Activated naive CD8-positive, alpha-beta T cell treated with anti-CD3 and anti-CD28 coated beads, Interleukin-2, amount 10 ng/mL, durations not matched to agents 7 days and 5 days (primary cell): Measurements from ENCODE around the gene P2RX4. TPM values are rescaled to one million over a fixed set of nuclear protein-coding genes. Genes with fewer than 3 reads are reported as not detected.
A peak's percentile ranks its signal among the peaks of the same experiment; 100 is the strongest.

Experiments
- ATAC-seq: fragments of 150-1000 bp; cut with Tn5 transposase; one replicate; pipeline ENCODE4 v1.10.0; 2021; ENCODE audit warnings: low read depth, moderate library complexity
- POLR2A ChIA-PET: fragments of 350-600 bp; sonication (Branson Sonifier 250); formaldehyde crosslinking; loops from one replicate; lab custom pipeline; 2021; ENCODE audit warnings: antibody characterized with exemption; lab: Charles Lee
- DNase-seq: peaks from one replicate; pipeline ENCODE4 v3.0.0; 2021
- H3K27ac Mint-ChIP-seq: one replicate; pipeline ENCODE4 v1.8.0; 2022; ENCODE audit warnings: mild to moderate bottlenecking, mixed read lengths
- H3K27me3 Mint-ChIP-seq: one replicate; pipeline ENCODE4 v1.8.0; 2022; ENCODE audit warnings: mild to moderate bottlenecking, moderate library complexity, mixed read lengths
- H3K36me3 Mint-ChIP-seq: one replicate; pipeline ENCODE4 v1.8.0; 2021; ENCODE audit warnings: mild to moderate bottlenecking, mixed read lengths
- H3K4me1 Mint-ChIP-seq: one replicate; pipeline ENCODE4 v1.8.0; 2021; ENCODE audit warnings: mixed read lengths
- H3K4me3 Mint-ChIP-seq: one replicate; pipeline ENCODE4 v1.8.0; 2022; ENCODE audit warnings: mild to moderate bottlenecking, moderate library complexity, mixed read lengths
- H3K9me3 Mint-ChIP-seq: one replicate; pipeline ENCODE4 v1.8.0; 2021; ENCODE audit warnings: mixed read lengths
- total RNA-seq, 2 experiments: library from RNA; stranded (reverse); gene quantifications; one replicate each; pipeline ENCODE4 v1.2.3, GENCODE V29; 2021

Gene P2RX4
- total RNA-seq, 2 experiments from 2014 or later, result 50.7 to 52.9 TPM

DNA sequence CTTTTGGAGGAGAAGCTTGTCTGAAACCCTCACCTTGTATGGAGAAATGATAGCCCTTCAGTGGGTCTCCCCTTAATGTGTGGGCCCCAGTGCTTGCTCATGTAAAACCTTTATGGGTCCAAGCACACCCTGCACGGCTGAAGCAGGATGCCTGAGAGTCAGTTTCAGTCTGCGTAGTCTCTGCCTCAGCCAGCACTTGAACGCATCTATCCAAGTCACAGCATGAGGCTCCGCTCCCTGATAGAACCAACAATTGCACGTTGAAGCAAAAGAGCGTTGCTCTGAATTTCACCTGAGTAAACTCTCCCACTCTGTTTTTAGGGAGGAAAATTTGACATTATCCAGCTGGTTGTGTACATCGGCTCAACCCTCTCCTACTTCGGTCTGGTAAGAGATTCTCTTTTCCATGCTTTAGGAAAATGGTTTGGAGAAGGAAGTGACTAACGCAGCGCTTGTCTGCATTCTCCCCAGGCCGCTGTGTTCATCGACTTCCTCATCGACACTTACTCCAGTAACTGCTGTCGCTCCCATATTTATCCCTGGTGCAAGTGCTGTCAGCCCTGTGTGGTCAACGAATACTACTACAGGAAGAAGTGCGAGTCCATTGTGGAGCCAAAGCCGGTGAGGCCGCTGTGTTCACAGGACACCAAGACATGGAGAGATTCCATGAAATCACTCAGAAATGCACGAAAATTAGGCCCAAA, 33.0 kb upstream of the P2RX4 start:
- H3K9me3 Mint-ChIP-seq, result no peaks in the 10 kb centered on the region

DNA sequence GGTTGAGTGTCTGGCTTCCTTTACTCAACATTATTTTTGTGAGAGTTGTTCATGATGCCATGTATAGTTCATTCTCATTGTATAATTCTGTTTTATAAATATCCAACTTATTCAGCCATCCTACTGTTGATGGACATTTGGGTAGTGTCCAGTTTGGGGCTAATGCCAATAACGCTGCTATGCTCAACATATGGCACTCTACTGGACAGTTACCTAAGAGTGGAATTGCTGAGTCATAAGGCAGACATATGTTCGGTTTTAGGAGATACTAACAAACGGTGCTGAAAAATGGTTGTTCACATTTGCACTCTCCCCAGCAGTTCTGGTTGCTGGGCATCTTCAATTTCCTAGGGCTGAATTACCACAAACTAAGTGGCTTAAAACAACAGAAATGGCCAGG, 28.7 kb upstream of the P2RX4 start:
- POLR2A ChIA-PET, result no interaction called here
- DNase-seq (no peak), ATAC-seq (no peak)
- Mint-ChIP-seq H3K4me3 (no peak overlapping the region), H3K9me3 (no peaks in the 10 kb centered on the region), H3K4me1 (peaks cover 2% of the 10 kb centered on the region), H3K27ac (no peak overlapping the region), H3K27me3 (no peaks in the 10 kb centered on the region), H3K36me3 (peaks cover 3% of the 10 kb centered on the region)

More for the DNA sequence above, 33.0 kb upstream of the P2RX4 start:
- ATAC-seq (no peak), DNase-seq (no peak)
- Mint-ChIP-seq H3K4me3 (no peak overlapping the region), H3K4me1 (peaks cover 2% of the 10 kb centered on the region), H3K36me3 (peaks cover 5% of the 10 kb centered on the region), H3K27me3 (no peaks in the 10 kb centered on the region), H3K27ac (no peak overlapping the region)
- POLR2A ChIA-PET, result no interaction called here

DNA sequence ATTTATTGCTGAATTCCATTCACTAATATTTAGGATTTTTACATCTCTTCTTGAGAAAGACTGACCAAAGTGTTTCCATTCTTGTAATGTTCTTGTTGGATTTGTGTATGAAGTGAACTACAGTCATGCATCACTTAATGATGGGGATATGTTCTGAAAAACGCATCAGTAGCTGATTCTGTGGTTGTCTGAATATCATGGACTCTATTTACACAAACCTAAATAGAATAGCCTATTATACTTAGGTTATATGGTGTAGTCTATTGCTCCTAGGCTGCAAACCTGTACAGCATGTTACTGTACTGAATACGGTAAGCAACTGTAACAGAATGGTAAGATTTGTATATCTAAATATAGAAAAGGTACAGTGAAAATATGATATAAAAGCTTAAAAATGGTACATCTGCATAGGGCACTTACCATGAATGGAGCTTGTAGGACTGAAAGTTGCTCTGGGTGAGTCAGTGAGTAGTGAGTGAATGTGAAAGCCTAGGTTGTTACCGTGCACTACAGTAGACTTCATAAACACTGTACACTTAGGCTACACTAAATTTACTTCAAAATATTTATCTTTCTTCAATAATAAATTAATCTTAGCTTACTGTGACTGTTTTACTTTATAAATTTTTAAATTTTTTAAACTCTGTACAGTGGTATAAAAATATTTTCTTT, 27.6 kb upstream of the P2RX4 start:
- no peaks in the 10 kb centered on the region for H3K27me3 Mint-ChIP-seq
- no peak for DNase-seq
- POLR2A ChIA-PET, result no interaction called here
- H3K4me1 Mint-ChIP-seq, result peaks cover 2% of the 10 kb centered on the region
- no peaks in the 10 kb centered on the region for H3K9me3 Mint-ChIP-seq
- no peak overlapping the region for H3K27ac Mint-ChIP-seq
- H3K4me3 Mint-ChIP-seq, result no peak overlapping the region
- no peak for ATAC-seq
- peaks cover 3% of the 10 kb centered on the region for H3K36me3 Mint-ChIP-seq

DNA sequence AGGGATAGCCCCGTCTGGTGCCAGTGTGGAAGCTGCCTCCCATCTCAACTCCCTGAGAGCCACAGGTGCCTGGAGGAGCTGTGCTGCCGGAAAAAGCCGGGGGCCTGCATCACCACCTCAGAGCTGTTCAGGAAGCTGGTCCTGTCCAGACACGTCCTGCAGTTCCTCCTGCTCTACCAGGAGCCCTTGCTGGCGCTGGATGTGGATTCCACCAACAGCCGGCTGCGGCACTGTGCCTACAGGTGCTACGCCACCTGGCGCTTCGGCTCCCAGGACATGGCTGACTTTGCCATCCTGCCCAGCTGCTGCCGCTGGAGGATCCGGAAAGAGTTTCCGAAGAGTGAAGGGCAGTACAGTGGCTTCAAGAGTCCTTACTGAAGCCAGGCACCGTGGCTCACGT, 25.5 kb upstream of the P2RX4 start:
- no peak for ATAC-seq
- no peak overlapping the region for H3K4me3 Mint-ChIP-seq
- H3K4me1 Mint-ChIP-seq, result peaks cover 2% of the 10 kb centered on the region
- peaks cover 1% of the 10 kb centered on the region for H3K36me3 Mint-ChIP-seq
- DNase-seq, result no peak
- H3K27ac Mint-ChIP-seq, result no peak overlapping the region
- H3K27me3 Mint-ChIP-seq, result no peaks in the 10 kb centered on the region
- H3K9me3 Mint-ChIP-seq, result no peaks in the 10 kb centered on the region
- POLR2A ChIA-PET, result no interaction called here

DNA sequence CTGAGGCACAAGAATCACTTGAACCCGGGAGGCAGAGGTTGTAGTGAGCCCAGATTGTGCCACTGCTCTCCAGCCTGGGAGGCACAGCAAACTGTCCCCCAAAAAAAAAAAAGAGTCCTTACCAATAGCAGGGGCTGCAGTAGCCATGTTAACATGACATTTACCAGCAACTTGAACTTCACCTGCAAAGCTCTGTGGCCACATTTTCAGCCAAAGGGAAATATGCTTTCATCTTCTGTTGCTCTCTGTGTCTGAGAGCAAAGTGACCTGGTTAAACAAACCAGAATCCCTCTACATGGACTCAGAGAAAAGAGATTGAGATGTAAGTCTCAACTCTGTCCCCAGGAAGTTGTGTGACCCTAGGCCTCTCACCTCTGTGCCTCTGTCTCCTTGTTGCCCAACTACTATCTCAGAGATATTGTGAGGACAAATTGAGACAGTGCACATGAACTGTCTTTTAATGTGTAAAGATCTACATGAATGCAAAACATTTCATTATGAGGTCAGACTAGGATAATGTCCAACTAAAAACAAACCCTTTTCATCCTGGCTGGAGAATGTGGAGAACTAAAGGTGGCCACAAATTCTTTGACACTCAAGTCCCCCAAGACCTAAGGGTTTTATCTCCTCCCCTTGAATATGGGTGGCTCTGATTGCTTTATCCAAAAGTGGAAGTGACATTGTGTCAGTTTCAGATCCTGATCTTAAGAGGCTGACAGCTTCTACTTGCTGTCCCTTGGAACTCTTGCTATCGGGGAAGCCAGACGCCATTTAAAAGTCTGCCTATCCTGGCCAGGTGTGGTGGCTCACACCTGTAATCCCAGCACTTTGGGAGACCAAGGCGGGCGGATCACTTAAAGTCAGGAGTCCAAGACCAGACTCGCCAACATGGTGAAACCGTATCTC, 24.7 kb upstream of the P2RX4 start:
- Mint-ChIP-seq H3K4me1 (peaks cover 2% of the 10 kb centered on the region), H3K36me3 (peaks cover 1% of the 10 kb centered on the region), H3K27me3 (no peaks in the 10 kb centered on the region), H3K4me3 (no peak overlapping the region), H3K27ac (no peak overlapping the region), H3K9me3 (no peaks in the 10 kb centered on the region)
- DNase-seq (no peak), ATAC-seq (no peak)
- POLR2A ChIA-PET, result no interaction called here

DNA sequence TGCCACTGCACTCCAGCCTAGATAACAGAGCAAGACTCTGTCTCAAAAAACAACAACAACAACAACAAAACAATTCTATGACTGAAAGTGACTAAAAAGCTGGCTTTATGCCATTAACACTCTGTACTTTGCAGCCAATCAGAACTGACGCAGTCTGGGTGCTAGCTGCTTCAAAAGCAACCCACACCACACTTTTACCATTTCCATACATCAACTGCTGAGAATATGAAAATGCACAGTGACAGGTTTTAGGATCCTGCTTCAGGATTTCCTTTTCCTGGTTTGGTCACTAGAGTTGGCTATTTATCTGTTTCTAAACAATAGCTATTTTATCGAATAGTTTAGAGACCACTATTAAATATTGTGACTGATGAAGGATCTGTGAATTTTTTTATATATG, 23.1 kb upstream of the P2RX4 start:
- POLR2A ChIA-PET, result no interaction called here
- Mint-ChIP-seq H3K27me3 (no peaks in the 10 kb centered on the region), H3K9me3 (no peaks in the 10 kb centered on the region), H3K36me3 (no peaks in the 10 kb centered on the region), H3K4me1 (peaks cover 5% of the 10 kb centered on the region), H3K27ac (no peak overlapping the region), H3K4me3 (no peak overlapping the region)
- DNase-seq, result no peak
- no peak for ATAC-seq

DNA sequence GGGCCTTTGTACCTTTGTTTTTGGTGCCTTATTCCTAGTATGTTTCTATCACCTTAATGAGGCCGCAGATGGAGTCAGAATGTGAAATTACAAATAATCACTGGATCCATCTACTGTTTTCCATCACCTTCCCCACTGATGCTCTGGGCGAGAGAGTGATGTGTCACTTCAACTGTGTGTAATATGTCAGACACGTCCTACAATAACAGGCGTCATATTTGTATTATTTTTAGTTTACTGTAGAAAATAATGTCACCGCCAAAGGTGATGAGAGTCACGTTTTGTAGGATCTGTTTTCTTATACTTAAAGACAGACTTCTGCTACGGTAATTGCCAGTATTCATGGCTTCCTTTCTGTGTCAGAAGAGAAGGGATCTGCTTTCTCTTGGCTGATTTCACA, 22.4 kb upstream of the P2RX4 start:
- POLR2A ChIA-PET, result no interaction called here
- ATAC-seq, result no peak
- H3K4me3 Mint-ChIP-seq, result no peak overlapping the region
- peaks cover 7% of the 10 kb centered on the region for H3K4me1 Mint-ChIP-seq
- H3K36me3 Mint-ChIP-seq, result no peaks in the 10 kb centered on the region
- no peak overlapping the region for H3K27ac Mint-ChIP-seq
- DNase-seq, result no peak
- H3K9me3 Mint-ChIP-seq, result no peaks in the 10 kb centered on the region
- no peaks in the 10 kb centered on the region for H3K27me3 Mint-ChIP-seq

DNA sequence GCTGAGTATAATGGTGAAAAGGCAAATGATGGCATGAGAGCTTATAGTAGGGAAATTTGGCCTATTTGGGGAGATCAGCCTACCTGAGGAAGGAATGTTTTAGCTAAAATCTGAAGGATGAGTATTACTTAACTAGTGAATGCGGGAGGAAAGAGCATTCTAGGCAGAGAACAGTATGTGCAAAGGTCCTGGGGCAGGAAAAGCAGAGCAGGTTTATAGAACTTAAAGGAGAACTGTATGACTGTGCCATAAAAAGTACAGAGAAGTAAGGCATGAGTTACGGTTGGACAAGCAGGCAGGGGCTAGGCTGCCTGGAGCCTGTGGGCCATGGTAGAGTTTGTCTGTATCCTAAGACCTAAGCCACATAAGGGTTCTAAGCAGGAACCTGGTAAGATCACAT, 21.7 kb upstream of the P2RX4 start:
- DNase-seq, result no peak
- H3K27me3 Mint-ChIP-seq, result no peaks in the 10 kb centered on the region
- H3K36me3 Mint-ChIP-seq, result no peaks in the 10 kb centered on the region
- no peaks in the 10 kb centered on the region for H3K9me3 Mint-ChIP-seq
- H3K4me3 Mint-ChIP-seq, result no peak overlapping the region
- no peak for ATAC-seq
- POLR2A ChIA-PET, result no interaction called here
- no peak overlapping the region for H3K27ac Mint-ChIP-seq
- H3K4me1 Mint-ChIP-seq, result peaks cover 10% of the 10 kb centered on the region

DNA sequence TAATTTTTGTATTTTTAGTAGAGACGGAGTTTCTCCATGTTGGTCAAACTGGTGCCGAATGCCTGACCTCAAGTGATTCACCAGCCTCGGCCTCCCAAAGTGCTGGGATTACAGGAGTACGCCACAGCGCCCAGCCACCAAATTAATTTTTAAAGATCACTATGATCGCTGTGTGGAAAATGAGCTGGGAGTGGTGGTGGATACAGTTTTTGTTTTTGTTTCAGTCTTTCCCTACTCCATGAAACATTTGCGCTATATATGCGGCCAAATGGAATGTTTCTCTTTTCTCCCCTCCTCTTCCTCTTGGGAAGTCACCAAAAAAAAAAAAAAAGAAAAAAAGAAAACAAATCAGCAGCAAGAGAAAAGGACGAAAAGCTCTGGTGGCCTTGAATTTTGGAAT, 20.8 kb upstream of the P2RX4 start:
- ATAC-seq, result no peak
- Mint-ChIP-seq H3K9me3 (no peaks in the 10 kb centered on the region), H3K36me3 (no peaks in the 10 kb centered on the region)

DNA sequence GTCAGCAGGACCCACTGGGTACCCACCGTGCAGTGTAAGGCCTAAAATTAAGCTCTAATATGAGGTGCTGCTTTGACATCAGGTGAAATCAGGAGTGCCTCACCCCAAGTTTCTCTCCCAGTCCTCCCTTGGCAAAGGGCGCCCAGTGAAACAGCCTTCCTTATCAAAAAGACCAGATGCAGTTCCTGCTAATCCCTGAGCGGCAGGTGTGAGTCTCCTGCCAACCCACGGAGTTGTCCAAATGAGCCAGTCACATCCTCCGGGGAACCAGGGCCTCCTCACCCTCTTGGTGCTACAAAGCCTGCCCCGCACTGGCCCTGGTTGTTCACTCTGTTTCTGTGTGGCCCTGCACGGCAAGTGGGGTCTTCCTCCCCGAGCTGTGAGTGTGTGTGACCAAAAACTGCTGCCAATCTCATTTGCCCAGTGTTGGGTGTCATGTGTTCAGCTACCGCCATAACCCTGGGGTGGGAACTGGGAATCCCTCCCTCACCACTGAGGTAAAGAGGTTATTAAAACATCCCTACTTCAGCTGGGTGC, 20.2 kb upstream of the P2RX4 start:
- ATAC-seq (no peak), DNase-seq (no peak)
- H3K9me3 Mint-ChIP-seq, result no peaks in the 10 kb centered on the region
- POLR2A ChIA-PET, result no interaction called here
- H3K36me3 Mint-ChIP-seq, result no peaks in the 10 kb centered on the region
- no peak overlapping the region for H3K4me3 Mint-ChIP-seq
- no peaks in the 10 kb centered on the region for H3K27me3 Mint-ChIP-seq
- H3K4me1 Mint-ChIP-seq, result peaks cover 10% of the 10 kb centered on the region
- no peak overlapping the region for H3K27ac Mint-ChIP-seq

More for the DNA sequence above, 20.8 kb upstream of the P2RX4 start:
- Mint-ChIP-seq H3K27me3 (no peaks in the 10 kb centered on the region), H3K4me1 (peaks cover 10% of the 10 kb centered on the region), H3K27ac (no peak overlapping the region), H3K4me3 (no peak overlapping the region)
- no peak for DNase-seq
- POLR2A ChIA-PET, result no interaction called here

DNA sequence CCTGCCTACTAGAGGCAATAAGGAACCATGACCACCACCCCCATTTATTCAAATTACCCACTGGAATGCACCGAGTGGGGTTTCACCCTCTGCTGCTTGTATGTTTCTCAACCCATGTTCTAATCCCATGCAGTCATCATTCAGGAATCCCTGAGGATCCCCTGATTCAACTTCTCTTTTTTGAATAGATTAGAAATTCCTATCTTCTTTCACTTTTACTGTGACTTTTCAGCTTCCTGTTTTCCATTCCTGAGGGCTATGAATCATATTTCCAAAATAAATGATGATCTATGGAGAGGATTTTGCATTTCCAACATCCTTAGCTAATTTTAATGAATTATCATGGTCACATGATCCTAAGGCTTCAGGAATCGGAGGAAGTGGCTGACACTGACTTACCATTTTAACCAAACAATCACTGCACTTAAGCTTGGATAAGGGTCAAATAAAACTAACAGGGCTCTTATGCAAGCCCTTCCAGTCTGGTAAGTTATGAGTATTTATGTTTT, 19.4 kb upstream of the P2RX4 start:
- H3K4me1 Mint-ChIP-seq, result peaks cover 8% of the 10 kb centered on the region
- H3K36me3 Mint-ChIP-seq, result no peaks in the 10 kb centered on the region
- POLR2A ChIA-PET, result no interaction called here
- no peak overlapping the region for H3K27ac Mint-ChIP-seq
- ATAC-seq, result no peak
- no peak overlapping the region for H3K4me3 Mint-ChIP-seq
- no peaks in the 10 kb centered on the region for H3K27me3 Mint-ChIP-seq
- DNase-seq, result no peak
- H3K9me3 Mint-ChIP-seq, result no peaks in the 10 kb centered on the region

DNA sequence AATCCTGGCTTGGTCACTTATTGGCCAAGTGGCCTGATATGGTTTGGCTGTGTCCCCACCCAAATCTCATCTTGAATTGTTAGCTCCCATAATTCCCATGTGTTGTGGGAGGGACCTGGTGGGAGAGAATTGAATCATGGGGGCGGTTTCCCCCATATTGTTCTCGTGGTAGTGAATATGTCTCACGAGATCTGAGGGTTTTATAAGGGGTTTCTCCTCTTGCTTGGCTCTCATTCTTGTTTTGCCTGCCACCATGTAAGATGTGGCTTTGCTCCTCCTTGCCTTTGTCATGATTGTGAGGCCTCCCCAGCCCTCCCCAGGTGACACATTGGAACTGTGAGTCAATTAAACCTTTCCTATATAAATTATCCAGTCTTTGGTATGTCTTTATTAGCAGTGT, 18.8 kb upstream of the P2RX4 start:
- peaks cover 8% of the 10 kb centered on the region for H3K4me1 Mint-ChIP-seq

DNA sequence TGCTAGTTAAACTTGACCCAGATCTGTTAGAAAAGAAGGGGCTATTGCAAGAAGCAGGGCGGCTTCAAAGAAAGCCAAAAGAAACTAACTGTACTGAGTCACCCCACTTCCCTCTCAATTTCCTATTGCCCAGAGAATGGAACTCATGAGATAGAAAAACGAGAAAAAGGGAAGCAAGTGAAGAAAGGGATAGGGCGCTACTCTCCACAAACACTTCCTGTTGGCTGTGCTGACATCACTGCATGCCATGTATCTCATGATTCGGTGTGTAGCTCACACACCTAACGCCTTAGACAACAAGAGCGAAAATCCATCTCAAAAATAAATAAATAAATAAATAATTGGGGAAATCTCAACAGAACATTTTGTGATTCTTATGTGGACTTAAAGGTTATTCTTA, 13.0 kb upstream of the P2RX4 start:
- ATAC-seq, result peak; percentile 68
- POLR2A ChIA-PET, result no interaction called here
- peaks cover 8% of the 10 kb centered on the region for H3K4me1 Mint-ChIP-seq
- DNase-seq, result no peak
- no peaks in the 10 kb centered on the region for H3K36me3 Mint-ChIP-seq
- H3K9me3 Mint-ChIP-seq, result no peaks in the 10 kb centered on the region
- no peak overlapping the region for H3K27ac Mint-ChIP-seq
- H3K4me3 Mint-ChIP-seq, result peak overlapping the region; percentile 39
- H3K27me3 Mint-ChIP-seq, result peaks cover 1% of the 10 kb centered on the region

More for the DNA sequence above, 18.8 kb upstream of the P2RX4 start:
- H3K27ac Mint-ChIP-seq, result no peak overlapping the region
- no peaks in the 10 kb centered on the region for H3K9me3 Mint-ChIP-seq
- H3K4me3 Mint-ChIP-seq, result no peak overlapping the region
- H3K27me3 Mint-ChIP-seq, result no peaks in the 10 kb centered on the region
- no peaks in the 10 kb centered on the region for H3K36me3 Mint-ChIP-seq
- ATAC-seq, result no peak
- DNase-seq, result no peak
- POLR2A ChIA-PET, result no interaction called here
